ENCODE measurements around the gene GSN.
A peak's percentile ranks its signal among the peaks of the same experiment; 100 is the strongest.
"Not testable (repeated sequence)": the region's sequence is repeated elsewhere in the genome, so short reads cannot be mapped to it uniquely, and the experiment has no call there.

GSN gene

DNA sequence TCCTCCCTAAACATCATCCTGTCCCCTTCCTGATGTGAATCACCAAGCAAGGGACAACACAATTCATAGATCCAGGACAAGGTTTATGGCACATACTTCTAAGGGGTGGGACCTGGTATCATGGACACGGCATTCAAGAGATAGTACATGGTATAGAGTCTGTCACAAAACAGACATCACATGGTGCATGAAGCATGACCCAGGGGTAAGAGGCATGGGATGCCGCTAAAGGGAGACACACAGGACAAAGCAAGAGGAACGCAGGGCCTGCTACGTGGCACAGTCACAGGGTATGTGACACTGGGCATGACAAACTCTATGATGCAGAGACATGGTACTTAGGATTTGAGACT, 20.7 kb downstream of the GSN start:
- DNase-seq (ENCODE audit: low spot score) = no peak

DNA sequence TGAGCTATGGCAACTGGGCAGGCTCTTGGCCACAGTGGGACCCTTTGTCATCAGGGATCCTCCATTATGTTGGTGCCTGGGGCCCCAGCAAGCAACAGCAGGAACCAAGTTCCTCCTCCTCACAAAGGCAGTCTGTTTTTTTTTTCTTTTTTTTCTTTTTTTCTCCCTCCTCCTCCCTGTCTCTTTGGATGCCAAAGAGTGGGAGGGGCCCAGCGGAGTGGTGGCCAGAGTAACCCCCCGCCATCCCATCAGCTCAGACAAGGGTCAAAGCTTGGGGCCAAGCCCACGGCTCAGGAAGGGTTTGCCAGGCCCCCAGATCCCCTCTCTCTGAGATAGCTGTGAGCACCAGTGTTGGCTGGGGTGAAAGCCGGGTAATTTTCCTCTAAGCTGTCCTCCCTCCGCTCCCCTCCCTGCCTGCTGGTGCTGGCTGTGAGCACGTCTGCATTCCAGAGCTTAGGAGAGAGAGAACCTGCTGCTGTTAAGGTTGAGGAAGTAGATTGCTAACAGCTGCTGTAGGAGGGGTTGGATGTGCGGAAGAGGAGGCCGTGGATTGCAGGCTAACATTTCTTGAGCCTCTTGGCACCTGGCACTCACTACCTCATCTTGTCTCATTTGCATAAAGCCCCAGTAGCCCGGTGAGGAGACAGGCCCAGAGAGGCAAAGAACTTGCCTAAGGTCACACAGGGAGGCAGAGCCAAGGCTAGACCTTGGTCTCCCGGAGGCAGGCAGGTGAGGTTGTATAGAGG, 21.2 kb downstream of the GSN start:
- no peak for DNase-seq (ENCODE audit: low spot score)

GRCh38 chr9:121289772-121290370, 21.9 kb downstream of the GSN start:
- DNase-seq (ENCODE audit: low spot score) = no peak

DNA sequence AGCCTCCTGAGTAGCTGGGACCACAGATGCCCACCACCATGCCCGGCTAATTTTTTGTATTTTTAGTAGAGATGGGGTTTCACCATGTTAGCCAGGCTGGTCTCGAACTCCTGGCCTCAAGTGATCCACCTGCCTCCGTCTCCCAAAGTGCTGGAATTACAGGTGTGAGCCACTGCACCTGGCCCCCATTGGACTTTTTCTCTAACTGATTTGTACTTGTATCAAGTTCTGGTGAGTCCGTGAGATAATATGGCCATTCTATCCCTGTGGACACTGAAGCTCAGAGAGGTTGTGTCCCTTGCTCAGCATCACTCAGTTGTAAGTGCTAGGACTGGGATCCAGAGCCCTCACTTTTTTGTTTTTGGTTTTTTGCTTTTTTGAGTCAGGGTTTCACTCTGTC, 23.6 kb downstream of the GSN start:
- not testable (repeated sequence) for DNase-seq (ENCODE audit: low spot score)

- DNase-seq (ENCODE audit: low spot score) = no peak
Measured at GRCh38 chr9:121292051-121292450, 24.1 kb downstream of the GSN start.

DNA sequence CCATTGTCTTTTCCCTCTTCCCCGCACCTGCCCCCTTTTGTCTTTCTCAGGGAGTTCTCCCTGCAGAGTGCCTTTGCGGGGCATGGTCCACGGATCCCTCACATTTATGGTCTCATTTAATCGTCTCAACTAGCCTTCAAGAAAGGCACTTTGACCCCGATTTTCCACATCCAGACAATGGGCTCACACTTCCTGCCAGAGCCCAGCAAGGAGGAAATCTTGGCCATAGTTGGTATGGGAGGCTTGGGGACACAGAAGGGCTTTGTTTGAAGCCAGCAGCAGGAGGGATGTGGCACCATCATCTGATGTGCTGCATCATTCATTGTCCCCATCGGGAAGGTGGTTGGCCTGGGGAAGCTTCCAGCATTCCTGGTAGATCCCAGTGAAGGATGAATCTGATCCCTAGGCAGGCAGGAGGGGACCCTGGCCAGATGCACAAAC, 24.9 kb downstream of the GSN start:
- no peak for DNase-seq (ENCODE audit: low spot score)

GRCh38 chr9:121294151-121294743, 26.3 kb downstream of the GSN start:
- DNase-seq (ENCODE audit: low spot score) = no peak

GRCh38 chr9:121294866-121295661, 27.1 kb downstream of the GSN start:
- no peak for DNase-seq (ENCODE audit: low spot score)

- no peak for DNase-seq (ENCODE audit: low spot score)
Measured at GRCh38 chr9:121295662-121296191, 27.8 kb downstream of the GSN start.

GRCh38 chr9:121296213-121297127, 28.5 kb downstream of the GSN start:
- no peak for DNase-seq (ENCODE audit: low spot score)

- DNase-seq (ENCODE audit: low spot score) = no peak
Measured at GRCh38 chr9:121297389-121297788, 29.4 kb downstream of the GSN start.

DNA sequence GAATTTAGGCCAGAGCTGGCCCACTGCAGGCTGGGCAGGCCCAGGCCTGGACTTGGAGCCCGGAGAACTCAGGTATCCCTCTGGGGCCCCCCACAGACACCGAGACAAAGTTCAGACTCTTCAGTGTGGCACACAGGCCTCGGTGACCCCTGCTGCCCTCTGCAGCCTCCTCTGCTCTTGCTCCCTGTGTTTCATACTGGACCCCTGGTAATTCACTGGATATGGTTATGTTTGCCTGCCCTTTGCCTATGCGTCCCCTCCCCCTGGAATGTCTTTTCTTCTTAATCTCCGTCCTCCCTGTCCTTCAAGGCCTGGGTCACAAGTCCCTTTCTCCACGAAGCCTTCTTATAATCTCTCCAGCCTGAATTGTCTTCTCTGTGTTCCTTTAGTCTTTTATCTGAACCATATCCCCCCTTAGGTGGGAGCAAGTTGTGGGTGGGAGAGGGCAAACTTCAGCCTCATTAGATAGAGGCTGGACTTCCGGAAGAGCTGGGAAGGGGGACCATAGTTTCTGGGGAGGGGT, 30.1 kb downstream of the GSN start:
- no peak for DNase-seq (ENCODE audit: low spot score)

DNA sequence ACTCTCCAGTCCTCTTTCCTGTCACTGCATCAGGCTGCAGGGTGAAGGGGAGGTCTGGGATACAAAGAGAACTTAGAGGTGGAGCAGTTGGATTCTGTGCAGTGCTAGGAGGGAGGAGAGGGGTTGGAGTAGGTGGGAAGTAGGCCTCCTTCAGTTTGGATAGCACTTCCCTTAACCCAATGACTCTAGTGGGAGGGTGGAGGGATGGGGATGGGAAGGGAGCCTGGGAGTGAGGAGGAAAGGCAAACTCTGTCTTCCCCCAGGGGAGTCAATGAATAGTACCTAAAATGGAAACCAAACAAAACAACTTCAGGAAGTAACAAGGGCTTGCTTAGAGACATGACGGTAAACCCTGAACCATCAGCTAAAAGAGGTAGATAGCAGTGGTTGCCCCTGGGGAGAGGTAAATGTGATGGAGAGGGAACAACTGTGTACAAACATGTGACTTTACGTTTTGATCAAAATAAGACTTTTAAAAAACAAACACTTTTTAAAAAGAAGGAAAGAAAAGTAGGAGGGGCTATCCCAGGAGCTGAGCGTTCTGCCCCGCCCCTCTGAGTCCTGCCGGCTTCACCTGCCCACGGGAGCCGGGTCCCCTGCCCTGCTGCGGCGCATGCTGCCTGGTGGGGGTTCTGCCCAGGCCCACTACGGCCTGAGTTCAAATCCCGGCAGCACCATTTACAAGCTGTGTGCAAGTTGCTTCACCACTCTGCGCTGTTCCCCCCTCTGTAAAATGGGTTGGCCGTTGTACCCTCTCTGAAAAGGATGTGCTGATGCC, 30.9 kb downstream of the GSN start:
- no peak for DNase-seq (ENCODE audit: low spot score)

DNA sequence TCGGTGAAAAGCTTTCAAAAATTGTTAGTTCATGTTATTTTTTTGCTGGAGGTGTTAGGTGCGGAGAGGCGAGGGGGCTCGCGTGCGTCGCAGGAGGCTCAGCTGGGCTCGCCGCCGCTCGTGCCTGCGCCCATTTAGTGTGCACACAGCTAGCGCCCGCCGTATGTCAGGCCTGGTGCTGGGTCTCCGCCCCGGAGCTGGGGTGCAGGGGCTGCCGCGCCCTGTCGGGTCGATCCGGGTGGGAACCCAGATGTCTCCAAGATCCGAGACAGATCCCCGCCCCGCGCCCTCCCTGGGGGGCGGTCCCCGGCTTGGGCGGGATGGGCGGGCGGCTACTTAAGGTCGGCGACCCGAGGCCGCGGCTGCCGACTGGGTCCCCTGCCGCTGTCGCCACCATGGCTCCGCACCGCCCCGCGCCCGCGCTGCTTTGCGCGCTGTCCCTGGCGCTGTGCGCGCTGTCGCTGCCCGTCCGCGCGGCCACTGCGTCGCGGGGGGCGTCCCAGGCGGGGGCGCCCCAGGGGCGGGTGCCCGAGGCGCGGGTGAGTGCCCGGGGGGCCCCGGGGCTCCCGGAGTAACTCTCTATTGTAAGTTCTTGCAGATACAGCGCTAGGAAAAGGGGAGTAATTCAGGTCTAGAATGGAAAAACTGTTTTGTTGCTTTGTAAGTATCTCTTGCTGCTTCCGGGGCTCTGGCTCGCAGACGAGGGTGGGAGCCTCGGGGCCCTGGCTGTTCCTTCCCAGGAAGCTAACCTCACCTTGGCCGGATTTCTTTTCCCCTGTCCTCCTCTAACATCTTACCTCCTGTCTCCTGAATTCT, 31.7 kb downstream of the GSN start:
- peak; percentile 79 for DNase-seq (ENCODE audit: low spot score)

DNA sequence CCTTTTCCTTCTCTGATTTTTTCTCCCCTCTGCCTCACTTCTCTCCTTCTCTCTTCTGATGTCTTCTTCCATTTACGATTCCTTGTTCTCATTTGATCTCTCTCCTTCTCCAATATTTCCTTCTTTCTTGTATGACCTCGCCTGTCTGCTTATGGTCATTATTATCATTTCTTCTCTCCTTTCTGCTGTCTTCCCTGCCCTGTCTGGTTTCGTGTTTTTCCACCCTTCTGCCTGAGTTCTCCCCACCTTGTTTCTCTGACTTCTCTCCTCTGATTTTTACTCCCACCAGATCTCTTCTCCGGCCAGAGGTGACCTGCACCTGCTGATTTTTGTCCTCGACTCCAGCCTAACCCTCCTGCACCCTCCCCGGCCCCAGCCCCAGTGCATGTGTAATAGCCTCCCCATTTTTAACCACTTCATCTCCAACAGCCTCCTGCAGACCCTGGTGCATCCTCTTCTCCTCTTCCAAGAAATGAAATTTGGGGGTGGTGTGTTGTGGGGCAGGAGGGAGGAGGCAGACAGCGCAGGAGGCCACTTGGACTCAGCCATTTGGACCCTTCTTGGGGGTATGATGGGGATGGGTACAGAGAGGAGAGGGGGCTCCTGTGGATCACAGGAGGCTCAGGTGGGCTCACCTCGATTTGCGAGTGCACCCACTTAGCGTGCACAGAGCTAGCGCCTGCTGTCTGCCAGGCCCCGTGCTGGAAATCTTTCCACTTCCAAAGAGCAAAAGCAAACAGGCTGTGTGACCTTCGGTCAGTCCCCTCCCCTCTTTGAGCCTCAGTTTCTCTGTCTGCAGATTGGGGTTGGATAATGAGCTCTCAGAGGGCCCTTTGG, 32.5 kb downstream of the GSN start:
- no peak for DNase-seq (ENCODE audit: low spot score)

DNA sequence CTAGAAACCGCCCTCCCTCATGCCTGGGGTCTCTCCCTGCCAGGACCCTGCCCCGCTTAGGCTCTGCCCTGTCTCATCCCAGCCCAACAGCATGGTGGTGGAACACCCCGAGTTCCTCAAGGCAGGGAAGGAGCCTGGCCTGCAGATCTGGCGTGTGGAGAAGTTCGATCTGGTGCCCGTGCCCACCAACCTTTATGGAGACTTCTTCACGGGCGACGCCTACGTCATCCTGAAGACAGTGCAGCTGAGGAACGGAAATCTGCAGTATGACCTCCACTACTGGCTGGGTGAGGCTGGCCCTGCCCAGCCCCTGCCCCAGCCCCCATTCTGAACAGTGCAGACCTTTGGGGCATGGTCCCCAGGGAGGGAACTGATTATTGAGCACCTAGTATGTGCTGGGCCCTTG, 33.9 kb downstream of the GSN start:
- no peak for DNase-seq (ENCODE audit: low spot score)

GRCh38 chr9:121302341-121302740, 34.4 kb downstream of the GSN start:
- DNase-seq (ENCODE audit: low spot score) = no peak

DNA sequence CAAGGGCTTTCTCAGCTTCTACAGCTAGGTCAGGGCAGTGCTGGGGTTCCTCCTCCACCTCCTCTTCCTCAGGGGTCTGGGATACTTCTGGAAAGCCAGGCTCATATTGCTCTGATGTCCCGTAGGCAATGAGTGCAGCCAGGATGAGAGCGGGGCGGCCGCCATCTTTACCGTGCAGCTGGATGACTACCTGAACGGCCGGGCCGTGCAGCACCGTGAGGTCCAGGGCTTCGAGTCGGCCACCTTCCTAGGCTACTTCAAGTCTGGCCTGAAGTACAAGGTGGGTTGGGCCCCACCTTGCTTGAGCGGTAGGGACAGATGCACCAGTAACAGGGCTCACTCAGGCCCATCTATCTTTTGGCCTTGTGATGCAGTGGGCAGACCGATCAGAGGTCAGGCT, 34.8 kb downstream of the GSN start:
- DNase-seq (ENCODE audit: low spot score) = no peak

Measured in HuH-7.5 (cell line).